Measurements from ENCODE around the gene ARSI.

The ARSI gene

DNA sequence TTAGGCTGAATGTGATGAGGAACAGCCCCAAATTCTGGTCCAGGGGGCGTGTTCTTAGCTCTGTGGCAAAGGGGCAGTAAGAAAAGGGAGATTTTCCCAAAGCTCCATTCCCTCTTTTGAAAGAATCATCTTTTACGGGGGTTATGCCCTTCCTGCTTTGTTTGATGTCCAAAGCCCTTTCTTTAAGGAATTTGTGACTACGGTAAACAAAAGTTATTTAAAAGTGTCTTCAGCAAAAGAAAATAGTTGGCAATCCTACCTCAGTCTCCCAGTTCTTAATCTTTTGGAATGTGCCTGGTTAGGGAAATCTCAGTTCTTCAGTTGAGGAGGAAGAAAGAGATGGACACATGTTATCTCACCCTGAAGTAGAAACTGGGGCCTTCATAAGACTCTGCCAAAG lies 24.4 kb upstream of the ARSI start:
- no peak for DNase-seq (ENCODE audit: low read depth, low spot score)

- DNase-seq (ENCODE audit: low read depth, low spot score) = no peak
Measured at GRCh38 chr5:150326707-150327106, 24.0 kb upstream of the ARSI start.

DNA sequence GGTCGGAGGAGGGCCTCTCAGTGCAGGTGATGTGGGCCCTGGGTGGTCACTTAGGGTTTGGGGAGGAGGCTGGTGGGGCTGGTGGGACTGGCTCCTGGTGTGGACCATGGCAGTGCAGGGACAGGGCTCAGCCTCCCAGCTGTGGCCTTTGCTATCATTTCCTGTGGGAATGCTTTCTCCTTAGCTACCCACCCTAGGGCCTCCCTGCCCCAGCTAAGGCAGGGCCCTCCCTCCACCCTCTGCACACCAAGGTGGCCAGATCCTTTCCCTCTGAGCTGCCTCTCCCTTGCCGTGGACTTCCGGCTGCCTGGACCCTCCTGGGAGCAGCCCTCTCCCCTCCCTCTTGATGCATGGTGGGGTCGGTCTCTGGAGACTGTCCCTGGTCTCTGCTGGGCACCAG lies 22.7 kb upstream of the ARSI start:
- DNase-seq (ENCODE audit: low read depth, low spot score) = no peak

GRCh38 chr5:150323819-150324218 lies 21.1 kb upstream of the ARSI start:
- no peak for DNase-seq (ENCODE audit: low read depth, low spot score)

GRCh38 chr5:150323092-150323491 lies 20.4 kb upstream of the ARSI start:
- DNase-seq (ENCODE audit: low read depth, low spot score) = no peak

- DNase-seq (ENCODE audit: low read depth, low spot score) = no peak
Measured at GRCh38 chr5:150322202-150322601, 19.5 kb upstream of the ARSI start.

DNA sequence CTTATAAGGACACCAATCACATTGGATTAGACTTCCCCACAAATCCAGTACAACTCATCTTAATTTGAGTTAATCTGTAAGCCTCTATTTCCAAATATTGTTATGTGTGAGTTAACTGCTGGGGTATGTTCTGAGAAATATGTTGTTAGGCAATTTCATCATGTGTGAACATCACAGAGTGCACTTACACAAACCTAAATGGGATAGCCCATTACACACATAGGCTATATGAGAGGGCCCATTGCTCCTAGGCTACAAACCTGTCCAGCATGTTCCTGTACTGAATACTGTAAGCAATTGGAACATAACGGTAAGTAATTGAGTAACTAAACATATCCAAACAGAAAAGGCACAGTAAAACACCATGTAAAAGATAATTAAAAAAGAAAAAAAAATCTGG lies 19.1 kb upstream of the ARSI start:
- DNase-seq (ENCODE audit: low read depth, low spot score) = no peak

DNA sequence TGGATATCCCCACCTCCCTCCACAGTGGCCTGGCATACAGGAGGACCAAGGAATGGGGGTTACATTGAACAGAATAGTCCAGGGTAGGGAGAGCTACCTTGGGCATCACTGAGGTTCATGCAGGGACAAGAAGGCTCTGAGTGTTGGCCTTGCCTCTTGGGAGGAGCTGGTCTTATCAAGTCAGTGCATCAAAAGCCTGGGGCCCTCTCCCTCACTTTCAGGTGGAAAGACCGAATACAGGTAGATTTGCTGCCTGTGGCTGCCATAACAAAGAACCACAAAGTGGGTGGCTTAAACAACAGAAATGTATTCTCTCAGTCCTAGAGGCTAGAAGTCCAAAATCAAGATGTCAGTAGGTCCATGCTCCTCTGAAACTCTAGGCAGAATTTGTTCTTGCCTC lies 18.5 kb upstream of the ARSI start:
- DNase-seq (ENCODE audit: low read depth, low spot score) = no peak

- DNase-seq (ENCODE audit: low read depth, low spot score) = no peak
Measured at GRCh38 chr5:150320044-150320613, 17.4 kb upstream of the ARSI start.

DNA sequence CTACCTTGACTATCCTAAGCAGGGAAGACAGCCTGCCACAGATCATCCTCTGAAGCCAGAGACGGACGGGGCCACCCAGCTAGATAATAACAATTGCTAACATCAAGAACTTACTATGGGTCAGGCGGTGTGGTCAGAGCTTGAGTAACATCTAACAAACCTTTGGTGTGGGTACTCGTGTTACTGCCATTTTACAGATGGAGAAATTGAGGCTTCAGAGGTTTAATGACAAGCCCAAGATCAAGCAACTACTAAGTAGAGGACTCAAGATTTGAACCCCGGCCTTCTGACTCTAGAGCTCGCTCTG lies 16.7 kb upstream of the ARSI start:
- no peak for DNase-seq (ENCODE audit: low read depth, low spot score)

- DNase-seq (ENCODE audit: low read depth, low spot score) = no peak
Measured at GRCh38 chr5:150318613-150319483, 16.1 kb upstream of the ARSI start.

GRCh38 chr5:150317048-150318003 lies 14.6 kb upstream of the ARSI start:
- no peak for DNase-seq (ENCODE audit: low read depth, low spot score)

GRCh38 chr5:150316320-150316719 lies 13.6 kb upstream of the ARSI start:
- DNase-seq (ENCODE audit: low read depth, low spot score) = no peak

DNA sequence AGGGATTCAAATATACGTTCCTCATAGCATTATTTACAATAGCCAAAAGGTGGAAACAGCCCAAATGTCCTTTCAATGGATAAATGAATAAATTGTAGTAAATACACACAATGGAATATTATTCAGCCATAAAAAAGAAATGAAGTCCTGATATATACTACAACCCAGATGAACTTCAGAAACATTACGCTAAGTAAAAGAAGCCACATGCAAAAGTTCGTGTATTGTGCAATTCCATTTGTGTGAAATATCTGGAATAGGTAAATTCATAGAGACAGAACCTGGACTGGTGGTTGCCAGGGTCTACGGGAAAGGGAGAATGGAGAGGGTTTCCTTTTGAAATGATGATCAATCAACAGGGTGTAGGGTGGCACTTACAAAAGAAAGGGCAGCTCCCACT lies 12.5 kb upstream of the ARSI start:
- DNase-seq (ENCODE audit: low read depth, low spot score) = no peak

DNA sequence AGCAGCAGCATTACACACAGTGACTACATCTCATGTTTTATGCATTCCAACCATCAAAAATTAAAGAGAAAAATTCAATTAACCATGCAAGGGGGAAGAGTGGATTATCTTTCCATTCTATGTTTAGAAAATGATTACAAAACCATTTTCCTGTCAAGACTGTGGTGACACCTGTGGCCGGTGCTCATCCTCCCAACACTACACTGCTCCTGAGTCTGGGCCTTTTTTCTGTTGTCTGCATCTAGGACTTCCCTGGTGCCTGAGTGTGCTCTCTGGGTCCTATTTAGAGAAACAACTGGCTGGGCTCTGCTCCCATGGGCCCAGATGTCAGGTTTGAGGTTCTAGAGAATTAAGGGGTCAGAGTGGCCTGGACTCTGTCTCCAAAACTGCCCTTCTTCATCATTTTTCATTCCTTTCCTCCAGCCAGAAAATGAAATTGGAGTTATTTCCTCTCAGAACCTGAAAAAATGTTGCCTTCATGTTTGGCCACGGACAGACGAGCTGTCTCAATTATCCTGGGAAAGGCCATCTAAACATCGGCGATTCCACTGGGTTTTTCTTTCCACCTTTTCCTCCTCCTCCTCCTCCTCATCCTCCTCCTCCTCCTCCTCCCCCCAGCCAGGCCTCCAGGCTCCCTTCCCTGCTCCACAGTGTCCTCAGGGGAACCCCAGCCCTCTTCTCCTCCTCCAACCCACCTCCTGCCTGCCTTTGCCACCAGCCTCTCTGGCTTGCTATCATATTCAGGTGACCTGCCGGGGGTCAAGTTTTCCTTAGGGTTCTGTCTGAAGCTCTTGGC lies 11.4 kb upstream of the ARSI start:
- DNase-seq (ENCODE audit: low read depth, low spot score) = no peak

DNA sequence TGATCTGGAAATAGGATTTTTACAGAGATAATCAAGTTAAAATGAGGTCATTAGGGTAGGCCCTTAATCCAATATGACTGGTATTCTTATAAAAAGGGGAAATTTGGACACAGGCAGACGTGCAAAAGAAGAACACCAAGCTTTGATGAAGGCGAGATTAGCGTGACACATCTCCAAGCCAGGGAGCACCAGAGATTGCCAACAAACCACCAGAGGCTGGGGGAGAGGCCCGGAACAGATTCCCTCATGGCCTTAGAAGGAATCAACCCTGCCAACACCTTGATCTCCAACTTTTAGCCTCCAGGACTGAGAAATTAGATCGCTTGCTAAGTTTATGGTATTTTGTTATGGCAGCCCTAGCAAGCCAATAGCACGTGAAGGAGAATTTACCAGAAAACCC lies 10.8 kb upstream of the ARSI start:
- no peak for DNase-seq (ENCODE audit: low read depth, low spot score)

GRCh38 chr5:150312518-150312917 lies 9.8 kb upstream of the ARSI start:
- DNase-seq (ENCODE audit: low read depth, low spot score) = no peak

DNA sequence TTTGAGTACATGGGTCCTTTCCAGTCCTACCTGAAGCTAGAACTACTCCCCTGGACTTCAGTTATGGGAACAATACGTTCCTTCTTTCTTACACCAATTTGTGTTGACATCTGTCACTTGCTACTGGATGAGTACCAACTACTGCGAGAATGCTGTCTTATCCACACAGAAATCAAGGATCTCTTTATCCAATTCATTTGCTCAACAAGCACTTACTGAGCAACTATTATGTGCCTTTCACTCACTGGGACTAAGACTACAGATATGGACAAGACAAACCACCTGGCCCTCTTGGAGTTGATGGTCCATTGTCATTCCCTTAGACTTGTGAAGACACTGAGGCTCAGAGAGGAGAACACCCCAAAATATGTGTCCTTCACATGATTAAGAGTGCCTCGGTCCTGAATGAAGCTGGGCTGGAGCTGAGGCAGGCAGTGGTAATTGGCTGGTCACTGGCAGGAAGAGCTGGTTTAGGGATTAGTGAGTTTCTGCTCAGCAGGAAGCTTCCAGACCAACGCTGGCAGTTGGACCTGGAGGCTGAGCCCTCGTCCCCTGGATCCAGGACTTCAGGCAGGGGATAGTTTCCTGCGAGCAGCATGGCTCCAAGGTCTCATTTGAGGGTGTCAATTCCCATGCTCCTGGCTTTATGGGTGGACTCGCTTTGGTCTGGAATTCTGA lies 8.4 kb upstream of the ARSI start:
- DNase-seq (ENCODE audit: low read depth, low spot score) = no peak

DNA sequence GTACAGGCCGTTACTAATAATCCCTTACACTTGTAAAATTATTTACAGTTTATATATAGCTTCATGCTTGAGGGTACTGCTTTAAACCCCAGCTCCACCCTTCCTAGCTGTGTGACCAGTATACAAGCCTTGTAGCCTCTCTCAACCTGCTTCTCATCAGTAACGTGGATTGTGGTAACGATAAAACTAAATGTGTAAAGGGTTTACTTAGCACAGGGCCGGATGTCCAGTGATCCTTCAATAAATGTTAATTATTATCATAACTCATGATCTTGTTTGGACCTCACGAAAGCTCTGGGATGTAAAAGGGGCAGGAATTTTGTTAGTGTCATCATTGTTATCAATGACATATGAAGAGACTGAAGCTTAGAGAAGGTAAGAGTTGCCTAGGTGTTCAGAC lies 7.5 kb upstream of the ARSI start:
- DNase-seq (ENCODE audit: low read depth, low spot score) = no peak

- no peak for DNase-seq (ENCODE audit: low read depth, low spot score)
Measured at GRCh38 chr5:150309886-150310239, 7.2 kb upstream of the ARSI start.
